ENCODE results near the gene KCNB1.

GRCh38 chr20:49361862-49362660 lies 120.4 kb downstream of the KCNB1 start:
- TF ChIP-seq CTCF (conservative IDR thresholded peaks at IDR 0.05) (no peak), ZFX (IDR thresholded peaks at IDR 0.05) (no peak)
